ENCODE data around the gene TSPAN18.

- TF ChIP-seq, protein P1, sequence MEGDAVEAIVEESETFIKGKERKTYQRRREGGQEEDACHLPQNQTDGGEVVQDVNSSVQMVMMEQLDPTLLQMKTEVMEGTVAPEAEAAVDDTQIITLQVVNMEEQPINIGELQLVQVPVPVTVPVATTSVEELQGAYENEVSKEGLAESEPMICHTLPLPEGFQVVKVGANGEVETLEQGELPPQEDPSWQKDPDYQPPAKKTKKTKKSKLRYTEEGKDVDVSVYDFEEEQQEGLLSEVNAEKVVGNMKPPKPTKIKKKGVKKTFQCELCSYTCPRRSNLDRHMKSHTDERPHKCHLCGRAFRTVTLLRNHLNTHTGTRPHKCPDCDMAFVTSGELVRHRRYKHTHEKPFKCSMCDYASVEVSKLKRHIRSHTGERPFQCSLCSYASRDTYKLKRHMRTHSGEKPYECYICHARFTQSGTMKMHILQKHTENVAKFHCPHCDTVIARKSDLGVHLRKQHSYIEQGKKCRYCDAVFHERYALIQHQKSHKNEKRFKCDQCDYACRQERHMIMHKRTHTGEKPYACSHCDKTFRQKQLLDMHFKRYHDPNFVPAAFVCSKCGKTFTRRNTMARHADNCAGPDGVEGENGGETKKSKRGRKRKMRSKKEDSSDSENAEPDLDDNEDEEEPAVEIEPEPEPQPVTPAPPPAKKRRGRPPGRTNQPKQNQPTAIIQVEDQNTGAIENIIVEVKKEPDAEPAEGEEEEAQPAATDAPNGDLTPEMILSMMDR (IDR thresholded peaks at IDR 0.05; ENCODE audit: low read depth, low read length, poor library complexity, severe bottlenecking): no peak
- no peak for TF ChIP-seq EZH2phosphoT487 (IDR thresholded peaks at IDR 0.05; ENCODE audit: borderline replicate concordance, low read length)
Measured at GRCh38 chr11:44775985-44776446, 49.3 kb downstream of the TSPAN18 start.

Data from DOHH2 (cell line).